ENCODE measurements around the gene FILIP1L. TPM values are rescaled to one million over a fixed set of nuclear protein-coding genes. Genes with fewer than 3 reads are reported as not detected.

The FILIP1L gene
- total RNA-seq, 1 donor from 2014 or later, result 0.15 TPM

DNA sequence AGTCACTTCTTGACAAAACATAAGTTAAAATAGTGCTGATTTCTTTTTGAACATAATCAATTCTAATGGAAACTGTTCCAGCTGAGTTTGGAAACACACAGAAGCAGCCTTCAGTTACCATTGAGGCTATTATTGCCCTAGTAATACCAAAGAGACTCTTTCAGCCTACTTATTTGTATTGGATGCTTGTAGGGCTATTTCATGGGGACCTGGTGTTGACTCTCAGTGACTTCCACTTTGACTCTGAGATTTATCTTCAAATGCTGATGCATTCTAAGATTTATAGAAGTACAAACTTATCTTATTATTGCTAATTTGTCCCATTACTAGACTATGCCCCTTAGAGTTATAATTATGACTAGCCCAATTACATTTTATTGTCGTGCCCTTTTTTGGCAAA, 229.2 kb downstream of the FILIP1L start:
- Histone ChIP-seq H3K79me2 (ENCODE audit: low read depth) (no peaks in the 10 kb centered on the region), H3K4me3 (no peak overlapping the region), H2AFZ (replicated peaks) (no peak overlapping the region), H3K27me3 (no peaks in the 10 kb centered on the region), H3F3A (ENCODE audit: low read depth) (no peaks in the 10 kb centered on the region), H4K20me1 (ENCODE audit: low read depth) (peaks cover 4% of the 10 kb centered on the region), H3K27ac (no peak overlapping the region), H3K9ac (no peak overlapping the region), H3K4me2 (no peak overlapping the region), H3K36me3 (no peaks in the 10 kb centered on the region), H3K9me3 (ENCODE audit: low read depth) (no peaks in the 10 kb centered on the region), H3K4me1 (no peaks in the 10 kb centered on the region)
- H3K4me1 Mint-ChIP-seq, result peaks cover 12% of the 10 kb centered on the region
- no peaks in the 10 kb centered on the region for H3K27me3 Mint-ChIP-seq (ENCODE audit: insufficient read depth, low read depth)
- TF ChIP-seq, protein P1, sequence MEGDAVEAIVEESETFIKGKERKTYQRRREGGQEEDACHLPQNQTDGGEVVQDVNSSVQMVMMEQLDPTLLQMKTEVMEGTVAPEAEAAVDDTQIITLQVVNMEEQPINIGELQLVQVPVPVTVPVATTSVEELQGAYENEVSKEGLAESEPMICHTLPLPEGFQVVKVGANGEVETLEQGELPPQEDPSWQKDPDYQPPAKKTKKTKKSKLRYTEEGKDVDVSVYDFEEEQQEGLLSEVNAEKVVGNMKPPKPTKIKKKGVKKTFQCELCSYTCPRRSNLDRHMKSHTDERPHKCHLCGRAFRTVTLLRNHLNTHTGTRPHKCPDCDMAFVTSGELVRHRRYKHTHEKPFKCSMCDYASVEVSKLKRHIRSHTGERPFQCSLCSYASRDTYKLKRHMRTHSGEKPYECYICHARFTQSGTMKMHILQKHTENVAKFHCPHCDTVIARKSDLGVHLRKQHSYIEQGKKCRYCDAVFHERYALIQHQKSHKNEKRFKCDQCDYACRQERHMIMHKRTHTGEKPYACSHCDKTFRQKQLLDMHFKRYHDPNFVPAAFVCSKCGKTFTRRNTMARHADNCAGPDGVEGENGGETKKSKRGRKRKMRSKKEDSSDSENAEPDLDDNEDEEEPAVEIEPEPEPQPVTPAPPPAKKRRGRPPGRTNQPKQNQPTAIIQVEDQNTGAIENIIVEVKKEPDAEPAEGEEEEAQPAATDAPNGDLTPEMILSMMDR (IDR thresholded peaks at IDR 0.05), result no peak
- TF ChIP-seq EZH2 (IDR thresholded peaks at IDR 0.05) (no peak), EZH2phosphoT487 (IDR thresholded peaks at IDR 0.05) (no peak)
- no peaks in the 10 kb centered on the region for H3K9me3 Mint-ChIP-seq
- DNase-seq (ENCODE audit: low spot score), result no peak
- H3K4me3 Mint-ChIP-seq, result no peak overlapping the region
- H3K36me3 Mint-ChIP-seq, result no peaks in the 10 kb centered on the region
- no peak overlapping the region for H3K27ac Mint-ChIP-seq

DNA sequence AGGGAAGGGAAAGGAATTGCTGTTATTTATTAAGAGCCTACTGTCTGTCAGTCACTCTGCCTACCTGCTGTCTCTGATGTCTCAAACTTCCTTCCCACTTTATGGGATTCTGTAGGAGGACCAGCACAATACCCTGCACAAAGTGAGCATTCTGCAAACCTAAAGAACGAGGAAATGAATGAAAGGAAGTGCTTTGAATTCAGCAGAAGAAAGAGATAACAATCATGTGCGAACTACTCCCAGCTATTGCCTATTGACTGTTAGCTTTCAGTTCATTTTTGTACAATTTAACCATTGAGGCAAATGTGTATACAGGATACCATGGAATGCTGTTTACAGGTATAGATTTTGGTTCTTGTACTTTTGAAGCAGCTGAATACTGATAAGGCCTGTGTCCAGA, 229.8 kb downstream of the FILIP1L start:
- Histone ChIP-seq H3K4me3 (no peak overlapping the region), H3K4me1 (no peaks in the 10 kb centered on the region), H3K9ac (no peak overlapping the region), H3K79me2 (ENCODE audit: low read depth) (no peaks in the 10 kb centered on the region), H3K4me2 (no peak overlapping the region), H3K9me3 (ENCODE audit: low read depth) (no peaks in the 10 kb centered on the region), H2AFZ (replicated peaks) (no peak overlapping the region), H3K36me3 (no peaks in the 10 kb centered on the region), H3K27me3 (no peaks in the 10 kb centered on the region), H3K27ac (no peak overlapping the region), H3F3A (ENCODE audit: low read depth) (no peaks in the 10 kb centered on the region), H4K20me1 (ENCODE audit: low read depth) (peaks cover 4% of the 10 kb centered on the region)
- Mint-ChIP-seq H3K36me3 (no peaks in the 10 kb centered on the region), H3K27me3 (ENCODE audit: insufficient read depth, low read depth) (no peaks in the 10 kb centered on the region), H3K27ac (no peak overlapping the region), H3K4me1 (peaks cover 12% of the 10 kb centered on the region), H3K9me3 (no peaks in the 10 kb centered on the region), H3K4me3 (no peak overlapping the region)
- TF ChIP-seq EZH2 (IDR thresholded peaks at IDR 0.05), result no peak
- TF ChIP-seq EZH2phosphoT487 (IDR thresholded peaks at IDR 0.05), result no peak
- TF ChIP-seq, protein P1 (IDR thresholded peaks at IDR 0.05), result no peak
- no peak for DNase-seq (ENCODE audit: low spot score)

DNA sequence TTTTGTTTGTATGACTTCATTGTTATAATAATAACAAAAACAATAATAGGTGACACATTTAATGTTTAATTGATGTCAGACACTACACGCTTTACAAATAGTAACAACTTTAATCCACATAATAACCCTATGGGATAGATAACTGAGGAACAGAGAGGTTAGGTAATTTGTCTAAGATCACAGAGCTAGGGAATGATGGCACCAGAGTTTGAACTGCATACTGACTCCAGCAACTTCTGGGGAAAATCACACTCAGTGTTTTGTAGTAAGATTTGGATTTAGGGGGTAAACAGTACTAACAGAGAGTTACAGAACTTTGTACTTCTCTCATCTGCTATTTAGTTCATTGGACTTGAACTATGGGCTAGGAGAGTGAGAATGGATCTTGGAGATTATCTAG, 230.6 kb downstream of the FILIP1L start:
- Histone ChIP-seq H3K36me3 (no peaks in the 10 kb centered on the region), H3F3A (ENCODE audit: low read depth) (no peaks in the 10 kb centered on the region), H3K9ac (no peak overlapping the region), H4K20me1 (ENCODE audit: low read depth) (peaks cover 4% of the 10 kb centered on the region), H3K27ac (no peak overlapping the region), H3K4me3 (no peak overlapping the region), H3K4me2 (no peak overlapping the region), H3K27me3 (no peaks in the 10 kb centered on the region), H3K9me3 (ENCODE audit: low read depth) (no peaks in the 10 kb centered on the region), H3K4me1 (no peaks in the 10 kb centered on the region), H3K79me2 (ENCODE audit: low read depth) (no peaks in the 10 kb centered on the region), H2AFZ (replicated peaks) (no peak overlapping the region)
- H3K27me3 Mint-ChIP-seq (ENCODE audit: insufficient read depth, low read depth), result no peaks in the 10 kb centered on the region
- no peaks in the 10 kb centered on the region for H3K36me3 Mint-ChIP-seq
- DNase-seq (ENCODE audit: low spot score), result no peak
- peaks cover 12% of the 10 kb centered on the region for H3K4me1 Mint-ChIP-seq
- no peak overlapping the region for H3K4me3 Mint-ChIP-seq
- H3K9me3 Mint-ChIP-seq, result no peaks in the 10 kb centered on the region
- TF ChIP-seq, protein P1 (IDR thresholded peaks at IDR 0.05), result no peak
- no peak for TF ChIP-seq EZH2 (IDR thresholded peaks at IDR 0.05)
- no peak overlapping the region for H3K27ac Mint-ChIP-seq

DNA sequence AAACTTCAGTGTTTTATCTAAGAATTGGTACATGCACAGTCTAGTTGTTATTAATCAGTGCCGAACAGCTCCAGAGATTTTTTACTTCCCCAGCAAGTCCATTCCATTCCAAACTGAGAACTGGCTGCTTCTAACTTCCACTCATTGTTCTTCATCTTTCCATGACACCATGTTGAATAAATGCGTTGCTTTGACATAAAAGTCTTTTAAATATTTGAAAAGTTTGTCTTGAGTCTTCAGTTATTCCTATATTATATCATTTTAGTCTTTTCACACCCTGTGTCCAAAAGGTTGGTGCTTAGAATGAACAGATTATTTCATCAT, 231.2 kb downstream of the FILIP1L start:
- H3K36me3 ChIP-seq, result no peaks in the 10 kb centered on the region
- TF ChIP-seq, protein P1 (IDR thresholded peaks at IDR 0.05), result no peak
- TF ChIP-seq EZH2phosphoT487 (IDR thresholded peaks at IDR 0.05) (no peak), EZH2 (IDR thresholded peaks at IDR 0.05) (no peak)

More for the DNA sequence above, 231.2 kb downstream of the FILIP1L start:
- Histone ChIP-seq H4K20me1 (ENCODE audit: low read depth) (peaks cover 4% of the 10 kb centered on the region), H3K9ac (no peak overlapping the region), H3K27ac (no peak overlapping the region), H3K79me2 (ENCODE audit: low read depth) (no peaks in the 10 kb centered on the region), H3F3A (ENCODE audit: low read depth) (no peaks in the 10 kb centered on the region), H2AFZ (replicated peaks) (no peak overlapping the region), H3K4me3 (no peak overlapping the region), H3K4me2 (no peak overlapping the region), H3K9me3 (ENCODE audit: low read depth) (no peaks in the 10 kb centered on the region), H3K4me1 (no peaks in the 10 kb centered on the region), H3K27me3 (peaks cover 3% of the 10 kb centered on the region)
- Mint-ChIP-seq H3K9me3 (no peaks in the 10 kb centered on the region), H3K27me3 (ENCODE audit: insufficient read depth, low read depth) (no peaks in the 10 kb centered on the region), H3K36me3 (no peaks in the 10 kb centered on the region), H3K4me1 (peaks cover 12% of the 10 kb centered on the region), H3K4me3 (no peak overlapping the region), H3K27ac (no peak overlapping the region)
- DNase-seq (ENCODE audit: low spot score), result no peak
